Placental epithelial cell (primary cell): ENCODE data around the gene TRPT1. TPM values are rescaled to one million over a fixed set of nuclear protein-coding genes. Genes with fewer than 3 reads are reported as not detected.

Experiments
- total RNA-seq: library from RNA; depleted of rRNA; stranded (reverse); fragments of >200 nt; gene quantifications from 2 replicates; pipeline ENCODE4 v1.2.3, GENCODE V29; 2012

Gene TRPT1, protein sequence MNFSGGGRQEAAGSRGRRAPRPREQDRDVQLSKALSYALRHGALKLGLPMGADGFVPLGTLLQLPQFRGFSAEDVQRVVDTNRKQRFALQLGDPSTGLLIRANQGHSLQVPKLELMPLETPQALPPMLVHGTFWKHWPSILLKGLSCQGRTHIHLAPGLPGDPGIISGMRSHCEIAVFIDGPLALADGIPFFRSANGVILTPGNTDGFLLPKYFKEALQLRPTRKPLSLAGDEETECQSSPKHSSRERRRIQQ
- 31.4 and 36.7 TPM in 2 replicates for total RNA-seq

DNA sequence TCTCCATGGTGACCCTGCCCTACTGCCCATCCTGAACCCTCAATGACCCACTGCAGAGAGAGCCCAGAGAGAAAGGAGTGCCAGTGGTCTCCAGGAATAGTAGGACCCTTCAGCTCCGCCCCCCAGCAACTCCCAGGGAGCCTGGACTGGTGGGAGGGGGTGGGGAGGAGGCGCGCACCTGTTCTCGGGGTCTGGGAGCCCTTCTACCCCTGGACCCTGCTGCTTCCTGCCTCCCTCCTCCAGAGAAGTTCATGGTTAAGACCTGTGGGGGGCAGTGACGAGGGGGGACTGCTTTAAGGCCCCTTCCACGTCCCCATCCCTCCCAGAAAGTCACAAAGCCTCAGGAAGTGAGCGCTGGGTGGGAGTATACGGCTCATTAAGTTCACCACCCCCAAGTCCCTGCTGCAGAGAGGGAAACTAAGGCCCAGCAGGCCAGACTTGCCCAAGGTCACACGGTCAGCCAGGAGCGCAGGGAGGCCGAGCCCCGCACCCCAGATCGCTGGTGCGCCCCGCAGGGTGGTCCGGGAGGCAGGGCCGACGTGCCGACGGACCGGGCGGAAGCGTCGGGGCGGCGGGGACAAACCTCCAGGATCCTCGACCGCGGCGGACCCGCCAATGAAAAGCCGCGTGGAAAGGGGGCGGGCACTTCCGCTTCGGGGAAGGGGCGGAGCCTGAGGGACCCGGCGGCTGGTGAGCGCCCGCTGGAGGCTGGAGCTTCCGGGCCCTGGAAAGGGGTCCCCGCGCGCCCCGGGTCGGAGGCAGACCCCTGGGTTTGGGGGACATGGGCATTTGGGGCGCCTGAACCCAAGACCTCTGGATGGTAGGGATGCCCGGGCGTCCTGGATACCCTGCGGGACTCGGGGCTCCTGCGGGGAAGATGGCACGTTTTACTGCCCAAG, at the start of gene TRPT1, which contains the start of gene NUDT22:
TSS of gene TRPT1 (minus strand) at position 579 of the 899 bp plus-strand sequence. CDS start at position 253, 326 bp downstream.
TSS of gene NUDT22 (plus strand) at position 667 of the 899 bp plus-strand sequence. CDS start 379 bp downstream, outside the sequence.

DNA sequence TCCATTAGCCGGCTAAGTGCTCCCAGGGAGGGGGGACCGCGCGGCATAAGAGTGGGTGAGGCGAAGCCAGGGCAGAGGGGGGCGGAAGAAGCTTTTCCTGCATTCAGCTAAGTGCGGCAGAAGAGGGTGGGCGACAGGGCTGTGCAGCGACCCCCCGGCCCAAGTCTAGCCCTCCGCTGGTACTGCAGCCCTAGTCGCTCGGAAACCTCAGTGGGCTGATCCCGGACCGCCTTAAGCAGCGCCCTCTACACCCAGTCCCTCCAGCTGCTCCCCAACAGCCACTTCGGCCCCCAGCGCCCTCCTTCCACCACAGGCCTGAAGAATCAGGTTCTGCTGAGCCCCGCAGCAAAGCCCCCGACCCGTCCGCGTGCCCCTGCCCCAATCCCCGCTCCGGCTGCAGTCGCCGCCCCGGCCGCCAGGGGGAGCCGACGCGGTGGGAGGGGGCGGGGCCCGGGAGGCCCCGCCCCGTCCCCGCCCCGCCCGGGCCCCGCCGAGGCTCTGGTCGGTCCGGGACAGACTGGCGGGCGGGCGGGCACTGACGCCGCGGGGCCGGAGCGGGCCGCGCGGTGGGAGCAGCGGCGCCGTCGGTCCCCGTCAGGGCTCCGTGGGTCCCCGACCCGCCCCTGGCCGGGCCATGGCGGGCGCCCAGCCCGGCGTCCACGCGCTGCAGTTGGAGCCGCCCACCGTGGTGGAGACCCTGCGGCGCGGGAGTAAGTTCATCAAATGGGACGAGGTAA, 25.2 kb upstream of the TRPT1 start, which contains the start of gene PLCB3:
TSS of gene PLCB3 (plus strand) at position 515 of the 737 bp plus-strand sequence. CDS start at position 635, 120 bp downstream.

DNA sequence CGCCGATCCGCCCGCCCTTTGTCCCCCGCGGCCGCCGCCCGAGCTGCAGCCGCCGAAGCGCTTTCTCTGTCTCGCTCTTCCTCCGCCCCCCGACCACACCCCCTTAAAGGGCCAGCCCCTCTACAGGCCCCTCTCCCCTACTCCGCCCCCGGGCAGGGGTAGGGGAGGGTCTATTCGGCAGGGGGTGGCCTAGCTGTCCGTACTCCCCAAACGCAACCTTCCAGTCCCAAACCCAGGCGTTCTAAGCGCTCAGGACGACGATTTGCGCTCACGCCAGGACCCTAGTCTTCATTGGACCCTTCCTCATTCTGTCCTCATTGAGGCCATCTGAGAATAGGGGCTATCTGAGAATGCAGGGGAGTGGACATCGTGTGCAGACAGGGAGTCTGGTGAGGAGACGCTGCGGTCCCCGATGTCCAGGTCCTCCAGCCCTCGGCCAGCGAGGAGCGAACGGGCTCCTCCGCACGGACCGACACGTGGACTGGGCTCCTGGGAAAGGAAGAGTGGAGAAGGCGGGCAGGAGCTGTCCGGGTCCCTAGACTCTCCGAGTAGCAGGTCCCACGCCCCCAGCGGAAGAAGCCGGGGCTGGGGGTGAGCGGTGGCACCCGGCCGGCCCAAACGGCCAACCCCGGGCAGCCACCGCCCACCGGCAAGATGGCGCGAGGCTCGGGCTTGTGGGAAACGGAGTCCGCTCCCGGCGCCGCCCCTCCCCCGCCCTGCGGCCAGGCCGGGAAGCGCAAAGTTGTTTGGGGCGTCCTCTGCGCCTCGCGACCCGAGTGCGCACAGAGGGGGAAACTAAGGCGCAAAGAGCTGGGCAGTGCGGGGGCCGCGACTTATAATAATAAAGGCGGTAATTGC, 21.1 kb upstream of the TRPT1 start, which contains the start of gene PPP1R14B:
TSS of gene PPP1R14B (minus strand) at position 73 of the 858 bp plus-strand sequence. CDS start 270 bp downstream, outside the sequence.

DNA sequence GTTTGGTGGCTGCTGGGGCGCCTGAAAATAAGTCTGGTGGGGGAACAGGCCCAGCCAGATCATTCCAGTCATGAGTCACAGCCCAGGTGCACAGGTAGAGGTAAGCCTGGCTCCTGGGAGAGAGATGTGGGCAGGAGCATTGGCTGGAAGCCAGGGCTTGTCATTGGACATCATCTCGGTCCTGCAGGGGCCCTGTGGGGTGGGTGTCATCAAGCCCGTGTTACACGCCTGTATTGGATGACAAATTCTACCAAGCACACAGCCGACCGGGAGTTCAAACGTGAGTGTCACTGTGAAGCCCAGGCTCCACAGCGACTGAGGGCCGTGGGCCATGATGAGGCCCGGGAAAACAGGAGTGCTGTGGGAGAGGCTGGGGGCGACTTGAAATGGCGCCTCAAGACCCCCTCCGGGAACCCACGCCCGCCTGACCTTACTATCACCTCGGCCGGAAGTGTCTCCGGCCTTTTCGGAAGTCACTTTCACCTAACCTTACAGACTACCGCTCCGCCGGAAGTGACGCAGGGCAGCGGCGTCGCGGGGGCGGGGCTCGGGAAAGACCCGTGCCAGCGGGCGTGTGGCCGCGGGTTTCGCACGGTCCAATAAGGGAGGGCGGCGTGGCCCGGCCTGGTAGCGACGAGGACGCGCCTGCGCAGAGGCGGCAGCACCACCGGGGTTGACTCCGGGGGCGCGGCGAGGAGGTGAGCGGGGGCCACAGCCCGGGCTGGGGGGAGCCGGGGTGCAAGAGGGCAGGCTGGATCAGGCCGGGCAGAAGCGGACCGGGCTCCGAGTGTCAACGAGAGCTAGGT, 14.7 kb upstream of the TRPT1 start, which contains the start of gene FKBP2:
TSS of gene FKBP2 (plus strand) at position 661 of the 806 bp plus-strand sequence. CDS start 1,293 bp downstream, outside the sequence.

DNA sequence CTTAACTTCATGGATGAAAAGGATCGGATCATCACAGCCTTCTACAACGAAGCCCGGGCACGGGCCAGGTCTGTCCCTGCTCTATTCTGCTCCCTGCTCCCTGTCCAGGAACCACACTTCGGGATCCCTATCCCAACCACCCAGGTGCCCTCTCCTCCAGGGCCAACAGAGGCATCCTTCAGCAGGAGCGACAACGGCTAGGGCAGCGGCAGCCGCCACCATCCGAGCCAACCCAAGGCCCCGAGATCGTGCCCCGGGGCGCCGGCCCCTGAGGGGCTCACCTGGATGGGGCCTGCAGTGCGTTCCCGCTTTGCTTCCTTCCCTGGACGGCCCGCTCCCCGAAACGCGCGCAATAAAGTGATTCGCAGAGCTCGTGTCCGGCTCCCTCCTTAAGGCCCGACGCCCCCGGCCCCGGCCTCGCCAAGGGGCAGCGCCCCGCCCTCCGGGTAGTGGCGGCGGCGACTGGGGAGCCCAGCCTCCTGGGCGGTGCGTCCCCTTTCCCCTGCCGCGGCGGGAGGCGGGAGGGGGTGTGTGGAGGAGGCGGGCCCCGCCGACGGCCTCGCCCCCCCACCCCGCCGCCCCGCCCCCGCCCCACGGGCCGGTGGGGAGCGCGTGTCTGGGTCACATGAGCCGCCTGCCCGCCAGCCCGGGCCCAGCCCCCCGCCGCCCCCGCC, 8.1 kb upstream of the TRPT1 start, which contains the start of gene VEGFB:
TSS of gene VEGFB (plus strand) at position 672 of the 674 bp plus-strand sequence. CDS start 250 bp downstream, outside the sequence.

DNA sequence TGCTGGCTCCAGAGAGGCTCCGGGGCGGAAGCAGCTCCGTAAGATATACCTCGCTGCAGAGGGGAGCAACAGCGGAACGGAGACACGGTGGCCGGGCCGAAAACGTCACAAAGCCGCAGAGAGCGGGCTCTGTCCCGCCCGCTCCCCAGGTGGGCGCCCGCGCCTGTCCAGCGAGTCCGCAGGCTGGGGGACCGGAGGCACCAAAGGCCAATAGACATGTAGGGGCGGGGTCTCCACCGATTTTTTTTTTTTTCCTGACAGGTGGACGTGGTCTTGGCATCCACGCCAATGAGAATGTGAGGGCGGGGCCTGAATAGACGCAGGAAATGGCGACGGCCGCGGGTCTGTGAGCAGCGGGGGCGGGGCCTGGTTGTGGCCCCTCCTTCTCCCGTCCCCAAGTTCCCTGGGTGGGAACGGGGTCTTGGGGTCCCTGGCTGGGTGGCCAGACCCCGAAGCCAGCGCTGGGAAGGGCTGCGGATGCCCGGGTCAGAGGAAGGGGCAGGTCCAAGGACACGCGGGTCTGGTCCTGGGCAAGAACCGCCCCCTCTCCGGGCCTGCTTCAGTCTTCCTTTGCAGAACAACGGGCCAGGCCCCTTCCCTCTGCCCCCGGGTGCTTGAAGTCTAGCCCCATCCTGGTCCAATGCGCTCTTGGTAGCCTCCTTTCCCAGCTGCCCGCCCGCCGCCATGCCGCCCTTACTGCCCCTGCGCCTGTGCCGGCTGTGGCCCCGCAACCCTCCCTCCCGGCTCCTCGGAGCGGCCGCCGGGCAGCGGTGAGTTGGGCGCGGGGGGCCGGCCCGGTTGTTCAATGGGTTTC, 4.4 kb upstream of the TRPT1 start, which contains the start of gene DNAJC4:
TSS of gene DNAJC4 (plus strand) at position 378 of the 814 bp plus-strand sequence. CDS start at position 685, 307 bp downstream.

DNA sequence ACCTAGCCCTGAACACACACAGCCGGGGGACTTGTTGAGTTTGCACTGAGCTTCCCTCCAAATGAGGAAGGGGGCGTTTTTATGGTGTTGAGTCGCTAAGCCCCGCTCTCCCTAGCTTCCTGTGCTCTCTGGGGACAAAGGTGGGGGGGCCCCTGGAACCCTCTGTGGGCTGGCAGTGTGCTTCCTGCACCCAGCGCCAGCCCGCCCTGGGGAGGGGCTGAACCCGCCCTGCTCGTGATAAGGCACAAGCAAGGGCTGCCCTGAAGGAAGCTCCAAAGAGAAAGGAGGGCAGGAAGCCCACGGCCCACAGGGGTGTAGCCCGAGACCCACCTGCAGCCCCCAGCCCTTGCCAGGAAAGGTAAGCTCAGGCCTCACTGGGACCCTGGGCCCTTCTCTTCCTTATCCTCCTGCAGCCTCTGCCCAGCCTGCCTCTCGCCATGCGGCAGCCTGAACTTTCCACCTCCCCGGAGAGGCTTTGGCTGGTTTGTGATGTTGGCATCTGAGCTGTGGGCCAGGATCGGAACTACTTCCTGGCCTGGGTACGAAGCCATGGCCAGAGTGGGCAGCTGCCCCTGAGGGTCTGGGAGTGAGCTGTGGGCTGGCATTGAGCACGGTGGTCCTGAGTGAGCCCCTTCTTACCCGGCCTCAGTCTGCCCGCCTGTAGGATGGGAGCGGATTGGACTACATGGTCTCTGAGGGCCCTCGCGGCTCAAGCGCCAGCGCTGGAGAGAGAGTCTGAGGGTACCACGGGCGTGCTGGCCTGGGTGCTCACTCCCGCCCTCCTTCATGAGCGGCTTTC, 19.3 kb downstream of the TRPT1 start, which contains the start of gene FERMT3:
TSS of gene FERMT3 (plus strand) at position 265 of the 799 bp plus-strand sequence. CDS start 644 bp downstream, outside the sequence.

DNA sequence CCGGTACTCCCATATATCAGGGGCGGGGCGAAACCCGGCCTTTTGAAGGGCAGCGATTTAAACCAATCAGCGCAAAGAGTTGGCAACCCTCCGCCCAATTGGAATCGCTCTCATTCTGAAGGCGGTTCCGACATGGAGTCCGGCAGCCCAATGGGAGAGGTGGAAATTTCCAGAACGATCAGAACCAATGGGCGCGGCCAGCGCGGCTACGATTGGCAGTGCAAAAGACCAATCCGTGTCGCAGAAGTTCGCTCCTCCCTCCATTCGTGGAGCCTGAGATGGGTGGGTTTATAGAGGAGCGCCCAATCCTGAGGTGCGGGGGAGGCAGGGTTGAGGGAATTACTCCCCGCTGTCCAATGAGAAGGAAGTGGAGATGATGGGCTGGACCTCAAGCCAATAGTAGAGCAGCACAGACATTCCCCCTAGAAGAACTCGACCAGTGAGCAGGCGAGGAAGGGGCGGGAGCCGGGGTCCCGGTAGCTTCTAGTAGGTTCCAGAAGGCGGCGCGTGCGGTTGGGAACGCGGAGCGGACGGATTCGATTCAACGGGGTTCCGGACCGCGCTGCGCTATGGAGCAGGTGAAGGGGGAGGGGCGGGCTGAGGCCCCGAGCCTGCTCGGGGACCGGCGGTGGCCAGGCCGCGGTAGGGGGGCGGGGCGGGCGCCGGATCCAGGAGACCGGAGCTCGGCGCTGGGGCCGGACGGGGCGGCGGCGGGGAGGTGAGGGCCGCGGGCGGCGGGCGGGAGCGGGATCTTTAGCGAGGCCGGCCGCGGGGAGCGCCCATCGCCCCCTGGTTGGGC, 40.1 kb downstream of the TRPT1 start, which contains the start of gene STIP1:
TSS of gene STIP1 (plus strand) at position 479 of the 799 bp plus-strand sequence. CDS start at position 570, 91 bp downstream.

Other genes starting within 250 kb of the TRPT1 start
- 33.8 and 51.9 TPM in 2 replicates for gene OTUB1, start 239.7 kb downstream of the TRPT1 start, total RNA-seq
- gene FLRT1, start 190.3 kb downstream of the TRPT1 start, total RNA-seq: not detected in 2 replicates
- gene MACROD1, start 60.1 kb downstream of the TRPT1 start, total RNA-seq: 7.2 and 19.6 TPM in 2 replicates
- 57.3 and 97.9 TPM in 2 replicates for gene STIP1, start 40.0 kb downstream of the TRPT1 start, total RNA-seq
- gene FERMT3, start 19.5 kb downstream of the TRPT1 start, total RNA-seq: 0.39 and 0.43 TPM in 2 replicates
- 42.0 and 67.0 TPM in 2 replicates for gene NUDT22, start 88 bp upstream of the TRPT1 start, total RNA-seq
- 10.0 and 34.9 TPM in 2 replicates for gene DNAJC4, start 4.4 kb upstream of the TRPT1 start, total RNA-seq
- 18.1 and 19.2 TPM in 2 replicates for gene VEGFB, start 8.4 kb upstream of the TRPT1 start, total RNA-seq
- 25.8 and 70.3 TPM in 2 replicates for gene FKBP2, start 14.9 kb upstream of the TRPT1 start, total RNA-seq
- gene PPP1R14B, start 20.8 kb upstream of the TRPT1 start, total RNA-seq: 118 and 386 TPM in 2 replicates
- gene PLCB3, start 25.3 kb upstream of the TRPT1 start, total RNA-seq: 34.9 and 60.6 TPM in 2 replicates
- gene BAD, start 58.5 kb upstream of the TRPT1 start, total RNA-seq: 68.3 and 93.5 TPM in 2 replicates
- gene GPR137, start 59.7 kb upstream of the TRPT1 start, total RNA-seq: 19.2 and 20.0 TPM in 2 replicates
- under 0.01 TPM in 1 of 2 replicates, not detected in the other for gene KCNK4, start 65.1 kb upstream of the TRPT1 start, total RNA-seq
- not detected in 2 replicates for gene CATSPERZ, start 74.2 kb upstream of the TRPT1 start, total RNA-seq
- 23.9 and 42.8 TPM in 2 replicates for gene ESRRA, start 79.3 kb upstream of the TRPT1 start, total RNA-seq
- gene TRMT112, start 91.4 kb upstream of the TRPT1 start, total RNA-seq: 190 and 216 TPM in 2 replicates
- 191 and 275 TPM in 2 replicates for gene PRDX5, start 91.9 kb upstream of the TRPT1 start, total RNA-seq
- 1.2 and 2.4 TPM in 2 replicates for gene CCDC88B, start 114.0 kb upstream of the TRPT1 start, total RNA-seq
- 56.9 and 152 TPM in 2 replicates for gene RPS6KA4, start 133.0 kb upstream of the TRPT1 start, total RNA-seq